ENCODE data around the gene TTC27.

The TTC27 gene

DNA sequence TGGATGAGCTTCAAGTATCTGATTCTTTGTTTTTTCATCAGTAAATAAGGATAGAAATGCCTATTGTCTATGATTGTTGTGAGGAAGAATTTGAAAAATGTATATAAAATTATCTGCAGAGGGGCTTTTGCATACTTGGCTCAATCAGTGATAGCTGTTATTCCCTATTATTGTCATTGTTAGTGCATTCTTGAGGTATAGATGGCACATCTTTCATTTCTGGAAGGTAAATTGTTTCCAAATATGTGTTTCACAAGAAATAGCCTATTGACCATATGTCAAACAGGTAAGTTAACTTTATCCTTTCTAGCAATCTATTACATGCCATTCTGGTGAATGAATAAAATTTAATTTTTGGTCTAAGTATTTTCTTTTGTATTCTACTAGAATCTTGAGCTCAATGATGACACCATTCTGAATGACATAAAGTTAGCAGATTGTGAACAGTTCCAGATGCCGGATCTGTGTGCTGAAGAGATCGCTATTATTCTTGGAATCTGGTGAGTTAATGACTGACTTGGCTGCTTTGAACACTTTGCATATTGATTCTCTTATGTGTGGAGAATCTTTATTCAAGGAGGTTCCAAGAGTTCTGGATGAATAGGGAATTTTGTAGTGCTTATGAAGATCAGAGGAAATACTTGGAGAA, 44.2 kb downstream of the TTC27 start:
- no peak for DNase-seq

DNA sequence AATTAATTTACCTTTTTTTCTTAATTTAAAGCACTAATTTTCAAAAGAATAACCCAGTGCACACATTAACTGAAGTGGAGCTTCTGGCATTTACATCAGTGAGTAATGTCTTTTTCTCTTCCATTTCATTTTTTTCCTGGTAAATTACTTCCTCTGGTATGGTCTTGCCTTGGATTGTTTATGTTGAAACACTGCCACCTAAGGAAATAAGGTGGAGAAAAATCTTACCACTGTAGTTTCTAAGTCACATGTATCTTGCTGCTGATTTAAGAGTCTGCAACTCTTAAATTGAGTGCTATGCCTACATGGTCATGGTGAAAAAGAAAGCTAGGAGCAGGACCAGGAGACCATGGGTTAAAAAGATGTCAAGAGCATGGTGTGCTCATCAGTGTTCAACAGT, 51.0 kb downstream of the TTC27 start:
- no peak for DNase-seq

DNA sequence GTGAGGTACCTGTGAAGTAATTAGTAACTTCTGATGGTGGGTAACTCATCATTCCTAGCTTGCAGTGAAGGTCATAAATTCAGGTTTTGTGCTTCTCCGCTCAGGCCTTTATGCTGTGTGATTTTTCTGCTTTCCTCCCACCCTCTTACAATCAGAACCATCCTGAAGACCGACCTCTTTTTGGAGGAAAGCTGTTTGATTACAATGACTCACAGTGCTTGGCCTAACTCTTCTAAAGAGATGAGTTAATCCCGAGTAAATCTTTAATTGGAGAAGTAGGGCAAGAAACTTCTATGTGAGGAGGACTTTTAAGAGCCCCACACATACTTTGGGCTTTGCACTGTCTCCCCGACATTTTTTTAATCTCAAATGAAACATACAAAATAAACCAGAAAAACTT, 53.1 kb downstream of the TTC27 start:
- DNase-seq = no peak

DNA sequence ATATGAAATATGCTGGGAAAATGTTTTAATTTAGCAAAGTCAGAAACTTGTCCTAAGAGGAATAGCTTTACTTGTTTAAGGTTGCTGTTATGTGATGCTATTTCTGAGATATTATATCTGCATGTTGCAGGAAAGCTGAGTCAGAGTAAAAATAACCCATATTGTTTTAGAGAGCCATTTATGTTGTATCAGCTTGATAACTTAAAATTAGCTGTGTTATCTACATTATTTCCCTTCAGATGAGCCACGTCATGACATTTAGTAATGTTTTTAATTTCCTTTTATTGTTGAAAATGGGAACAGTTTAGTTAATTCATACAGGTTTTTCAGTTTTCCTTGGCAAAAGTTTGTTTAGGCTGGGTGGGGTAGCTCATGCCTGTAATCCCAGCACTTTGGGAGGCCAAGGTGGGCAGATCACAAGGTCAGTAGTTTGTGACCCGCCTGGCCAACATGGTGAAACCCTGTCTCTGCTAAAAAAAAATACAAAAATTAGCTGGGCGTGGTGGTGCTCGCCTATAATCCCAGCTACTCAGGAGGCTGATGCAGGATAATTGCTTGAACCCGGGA, 55.8 kb downstream of the TTC27 start:
- DNase-seq = no peak

DNA sequence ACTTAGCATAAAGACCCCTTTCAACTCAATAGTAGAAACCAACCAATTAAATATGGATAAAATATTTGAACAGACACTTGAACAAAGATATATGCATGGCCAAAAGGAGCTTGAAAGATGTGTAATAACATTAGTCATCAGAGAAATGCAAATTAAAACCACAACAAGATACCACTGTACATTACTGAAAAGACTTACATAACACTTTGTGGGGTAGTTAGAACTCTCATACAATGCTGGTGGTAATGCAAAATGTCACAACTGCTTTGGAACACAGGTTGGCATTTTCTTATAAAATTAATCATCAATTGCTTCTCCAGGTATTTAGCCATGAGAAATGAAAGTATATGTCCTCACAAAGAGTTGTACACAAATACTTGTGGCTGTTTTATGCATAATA, 60.7 kb downstream of the TTC27 start:
- DNase-seq = no peak

DNA sequence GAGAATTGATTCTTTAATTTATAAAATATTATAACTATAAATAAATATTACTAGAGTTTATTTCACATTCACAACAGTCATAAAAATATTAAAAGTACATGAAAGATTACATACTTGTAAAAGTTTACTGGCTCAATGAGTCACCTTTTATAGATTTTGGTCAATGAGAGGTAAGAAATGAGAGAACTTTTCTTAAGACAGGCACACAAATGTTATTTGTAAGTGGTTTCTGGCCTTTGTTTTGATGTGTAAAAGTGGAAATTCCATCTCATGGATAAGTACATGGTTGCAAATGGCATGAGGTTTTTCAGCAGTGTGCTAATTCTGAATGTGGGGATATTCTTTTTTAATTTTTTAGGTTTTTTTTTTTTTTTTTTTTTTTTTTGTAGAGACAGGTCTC, 63.8 kb downstream of the TTC27 start:
- DNase-seq = no peak

DNA sequence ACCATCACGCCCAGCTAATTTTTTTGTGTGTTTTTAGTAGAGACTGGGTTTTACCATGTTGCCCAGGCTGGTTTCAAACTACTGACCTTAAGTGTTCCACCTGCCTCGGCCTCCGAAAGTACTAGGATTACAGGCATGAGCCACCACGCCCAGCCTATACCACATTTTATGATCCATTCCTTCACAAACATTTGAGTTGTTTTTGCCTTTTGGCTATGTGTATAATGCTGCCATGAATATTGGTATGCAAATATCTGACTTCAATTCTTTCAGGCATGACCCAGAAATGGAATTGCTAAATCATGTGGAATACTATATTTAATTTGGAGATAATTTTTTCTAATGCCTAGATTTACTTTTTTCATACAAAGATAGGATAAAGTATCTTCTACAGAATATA, 68.6 kb downstream of the TTC27 start:
- DNase-seq = no peak

DNA sequence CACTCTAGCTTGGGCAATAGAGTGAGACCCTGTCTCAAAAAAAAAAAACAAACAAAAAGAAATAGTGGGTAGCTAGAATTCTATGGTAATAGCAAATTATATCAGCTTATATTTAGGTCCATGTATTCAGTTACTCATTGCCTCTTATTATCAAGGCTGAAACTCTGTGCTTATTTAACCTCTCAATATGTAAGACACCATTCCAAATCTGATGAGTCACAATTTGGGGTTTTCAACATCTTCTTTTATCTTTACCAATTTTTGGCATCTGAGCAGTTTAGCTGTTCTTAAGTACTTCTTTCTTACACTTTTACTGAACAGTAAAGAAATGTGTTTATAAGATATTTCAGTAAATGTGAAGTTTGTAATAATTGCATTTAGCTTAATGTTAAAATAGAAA, 69.3 kb downstream of the TTC27 start:
- no peak for DNase-seq

DNA sequence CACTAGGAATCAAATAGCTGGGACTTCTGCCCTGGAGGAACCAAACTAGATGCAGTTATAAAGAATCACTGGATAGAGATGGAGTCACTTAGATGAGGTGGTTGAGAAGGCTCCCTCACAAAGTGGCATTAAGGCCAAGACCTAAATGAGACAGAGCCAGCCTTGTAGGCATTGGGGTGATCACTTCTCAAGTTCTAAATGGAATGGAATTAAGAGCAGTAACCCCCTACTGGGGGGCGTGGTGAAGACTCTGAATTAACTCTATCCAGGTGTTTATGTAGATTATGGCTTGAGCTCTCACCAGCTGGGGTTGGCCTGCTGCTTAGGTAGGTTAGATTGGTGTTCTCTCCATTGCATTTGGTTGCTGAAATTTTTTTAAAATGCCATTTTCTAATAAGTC, 71.3 kb downstream of the TTC27 start:
- DNase-seq = no peak

DNA sequence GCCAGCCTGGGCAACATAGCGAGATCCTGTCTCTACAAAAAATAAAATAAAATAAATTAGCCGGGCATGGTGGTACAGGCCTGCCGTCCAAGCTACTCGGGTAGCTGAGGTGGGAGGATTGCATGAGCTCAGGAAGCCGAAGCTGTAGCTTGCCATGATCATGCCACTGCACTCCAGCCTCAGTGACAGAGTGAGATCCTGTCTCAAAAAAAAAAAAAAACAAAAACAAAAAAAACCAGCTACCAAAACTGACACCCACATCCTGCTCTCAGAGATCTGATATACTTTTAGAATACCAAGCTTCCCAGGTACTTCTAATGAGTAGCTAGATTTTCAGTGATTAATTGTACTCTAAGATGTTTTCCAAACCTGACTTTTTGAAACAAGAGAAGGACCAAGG, 74.0 kb downstream of the TTC27 start:
- DNase-seq = no peak

DNA sequence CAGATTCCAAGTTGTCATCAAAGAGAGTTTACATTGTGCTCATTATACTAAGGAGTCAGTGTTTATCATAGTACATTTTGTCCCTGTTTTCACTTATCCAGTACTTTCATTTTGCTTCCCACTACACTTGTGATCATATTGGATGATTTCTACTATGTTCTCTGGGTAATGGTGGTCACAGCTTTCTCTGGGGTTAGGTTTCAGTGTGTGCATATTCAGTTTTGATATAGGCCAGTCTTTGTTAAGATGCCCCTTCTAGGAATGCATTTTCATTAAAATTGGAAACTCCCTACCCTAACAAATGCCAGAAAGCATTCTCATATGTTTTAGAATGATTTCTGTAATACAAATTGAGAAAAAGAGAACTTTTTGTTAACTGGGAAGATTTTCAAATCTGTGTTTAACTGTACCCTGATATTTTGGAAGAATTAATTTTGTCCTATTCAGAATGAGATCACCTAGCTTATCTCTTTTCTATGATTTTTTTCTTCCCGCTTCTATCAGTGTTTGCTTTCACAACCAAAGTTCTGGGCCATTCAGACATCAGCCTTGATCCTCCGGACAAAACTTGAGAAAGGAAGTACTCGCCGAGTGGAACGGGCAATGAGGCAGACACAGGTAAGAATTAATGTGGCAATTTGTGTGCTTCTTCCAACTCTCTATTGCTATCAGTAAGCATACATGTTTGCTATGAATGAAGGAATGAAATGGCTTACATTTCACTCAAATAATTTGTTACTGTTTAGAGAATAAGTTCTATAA, 74.6 kb downstream of the TTC27 start:
- DNase-seq = no peak

DNA sequence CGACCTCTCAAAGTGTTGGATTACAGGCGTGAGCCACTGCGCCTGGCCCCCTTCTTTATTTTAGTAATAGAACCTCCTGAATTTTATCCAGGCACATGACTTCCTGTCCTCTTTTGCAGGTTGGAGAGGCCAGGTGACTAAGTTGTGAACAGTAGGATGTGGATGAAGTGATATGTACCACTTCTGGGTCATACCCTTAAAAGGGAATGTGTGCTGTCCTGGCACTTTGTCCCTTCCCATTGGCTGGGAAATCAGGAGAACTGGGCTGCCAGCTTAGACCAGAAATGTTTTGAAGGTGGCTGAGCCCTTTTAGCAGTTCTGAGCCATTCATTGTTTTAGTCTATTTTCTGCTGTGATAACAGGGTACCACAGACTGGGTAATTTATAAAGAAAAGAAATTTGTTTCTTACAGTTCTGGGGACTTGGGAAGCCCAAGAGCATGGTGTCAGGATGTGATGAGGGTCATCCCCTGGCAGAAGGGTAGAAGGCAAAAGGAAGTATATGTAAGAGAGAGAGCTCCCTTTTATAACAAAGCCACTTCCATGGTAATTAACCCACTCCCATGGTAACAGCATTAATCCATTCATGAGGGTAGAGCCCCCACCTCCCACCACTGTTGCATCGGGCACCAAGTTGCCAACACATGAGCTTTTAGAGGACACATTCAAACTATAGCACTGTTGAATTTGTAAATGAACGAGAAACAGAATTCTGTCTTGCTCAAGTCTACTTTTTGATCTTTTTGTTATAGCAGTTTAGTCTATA, 79.1 kb downstream of the TTC27 start:
- no peak for DNase-seq

DNA sequence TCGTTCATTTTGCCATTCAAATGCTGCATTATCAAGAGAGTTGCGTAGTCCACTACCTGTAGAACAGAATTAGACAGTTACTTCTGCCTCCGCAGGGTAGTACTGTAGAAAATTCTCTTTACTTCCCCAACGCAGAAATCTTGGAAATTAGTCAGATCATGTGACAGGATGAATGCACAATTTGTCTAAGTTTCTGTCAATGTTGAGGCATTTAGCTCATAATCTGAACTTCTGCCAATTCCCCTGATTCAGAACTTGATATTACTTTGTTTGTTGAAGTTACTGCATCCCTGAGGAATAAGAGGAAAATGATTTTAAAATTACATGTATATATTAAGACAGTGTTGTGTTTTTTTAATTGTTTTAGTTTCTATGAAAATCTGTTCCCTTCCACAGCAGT, 83.4 kb downstream of the TTC27 start:
- DNase-seq = no peak

DNA sequence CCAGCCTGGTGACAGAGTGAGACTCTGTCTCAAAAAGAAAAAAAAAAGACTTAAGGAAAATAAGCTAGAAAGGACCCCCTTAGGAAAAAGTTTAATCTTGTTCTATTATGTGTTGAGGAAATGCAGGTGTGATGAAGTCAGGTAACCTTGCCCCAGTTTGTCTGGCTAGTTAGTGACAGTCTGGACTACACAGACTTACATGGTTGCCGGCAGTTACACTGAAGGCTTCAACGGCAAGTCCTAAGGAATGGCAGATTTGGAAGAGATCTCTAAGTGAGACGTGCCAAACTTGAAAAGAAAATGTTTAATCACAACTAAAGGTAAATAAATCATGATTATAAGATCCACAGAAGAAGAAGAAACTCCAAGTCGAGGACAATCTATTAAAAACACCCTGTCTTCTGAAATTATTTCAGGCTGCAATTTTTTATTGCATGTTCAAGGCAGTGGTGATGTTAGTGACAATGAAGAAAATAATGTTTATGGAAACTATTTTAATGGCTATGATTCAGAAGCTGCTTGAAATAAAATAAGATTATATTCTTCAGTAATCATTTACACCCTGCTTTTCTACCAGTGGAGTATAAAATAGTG, 84.2 kb downstream of the TTC27 start:
- no peak for DNase-seq

DNA sequence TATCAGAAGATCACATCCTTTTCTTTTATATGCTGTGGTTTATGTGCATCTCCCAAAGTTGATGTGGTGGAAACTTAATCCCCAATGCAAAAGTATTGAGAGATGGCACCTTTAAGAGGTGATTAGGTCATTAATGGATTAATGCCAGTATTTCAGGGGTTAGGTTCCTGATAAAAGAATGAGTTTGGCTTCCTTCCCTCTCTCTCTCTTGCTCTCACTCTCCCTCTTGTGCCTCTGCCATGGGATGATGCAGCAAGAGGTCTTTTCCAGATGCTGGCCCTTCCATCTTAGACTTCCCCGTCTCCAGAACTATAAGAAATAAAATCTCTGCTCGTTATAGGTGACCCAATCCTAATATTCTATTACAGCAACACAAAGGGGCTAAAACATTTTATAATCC, 85.0 kb downstream of the TTC27 start:
- no peak for DNase-seq

DNA sequence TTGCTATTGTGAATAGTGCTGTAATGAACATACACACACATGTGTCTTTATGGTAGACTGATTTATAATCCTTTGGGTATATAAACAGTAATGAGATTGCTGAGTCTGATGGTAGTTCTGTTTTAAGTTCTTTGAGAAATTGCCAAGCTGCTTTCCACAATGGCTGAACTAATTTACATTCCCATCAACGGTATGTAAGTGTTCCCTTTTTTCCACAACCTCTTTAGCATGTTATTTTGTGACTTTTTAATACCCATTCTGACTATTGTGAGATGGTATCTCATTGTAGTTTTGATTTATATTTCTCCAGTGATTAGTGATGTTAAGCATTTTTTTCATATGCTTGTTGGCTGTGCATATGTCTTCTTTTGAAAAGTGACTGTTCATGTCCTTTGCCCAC, 86.7 kb downstream of the TTC27 start:
- no peak for DNase-seq

DNA sequence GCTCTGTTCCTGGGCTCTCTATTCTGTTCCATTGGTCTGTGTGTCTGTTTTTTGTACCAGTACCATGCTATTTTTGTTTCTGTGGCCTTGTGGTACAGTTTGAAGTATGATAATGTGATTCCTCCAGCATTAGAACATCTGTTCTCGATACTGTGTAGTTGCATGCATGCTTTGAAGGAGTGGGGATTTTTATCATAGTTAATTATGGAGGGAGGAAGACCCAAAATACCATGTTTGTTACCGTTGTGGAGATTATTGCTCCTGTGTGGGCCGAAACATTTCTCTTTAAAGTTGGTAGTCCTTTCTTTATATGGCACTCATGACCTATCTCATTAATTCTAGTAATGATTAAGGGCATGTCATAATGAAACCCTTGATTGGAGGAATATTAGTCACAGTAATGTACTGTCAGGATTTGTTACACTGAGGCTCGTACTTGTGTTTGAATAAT, 87.6 kb downstream of the TTC27 start:
- DNase-seq = no peak

DNA sequence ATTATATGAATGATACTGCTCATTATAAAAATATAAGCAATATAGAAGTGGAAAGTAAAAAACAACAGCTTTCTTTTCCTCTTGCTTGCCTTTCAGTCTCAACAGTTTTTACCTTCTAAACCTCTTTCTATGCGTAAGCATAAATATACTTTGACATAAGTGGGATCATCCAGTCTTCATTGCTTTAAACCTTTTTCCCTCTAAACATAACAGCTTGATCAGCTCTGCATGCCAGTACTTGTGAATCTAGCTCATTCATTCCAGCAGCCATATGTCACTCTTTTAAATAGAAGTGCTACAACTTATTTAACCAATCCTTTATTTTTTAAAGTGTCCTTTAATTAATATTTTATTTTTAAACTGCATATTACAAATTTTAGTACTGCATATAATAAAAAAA, 88.1 kb downstream of the TTC27 start:
- no peak for DNase-seq

DNA sequence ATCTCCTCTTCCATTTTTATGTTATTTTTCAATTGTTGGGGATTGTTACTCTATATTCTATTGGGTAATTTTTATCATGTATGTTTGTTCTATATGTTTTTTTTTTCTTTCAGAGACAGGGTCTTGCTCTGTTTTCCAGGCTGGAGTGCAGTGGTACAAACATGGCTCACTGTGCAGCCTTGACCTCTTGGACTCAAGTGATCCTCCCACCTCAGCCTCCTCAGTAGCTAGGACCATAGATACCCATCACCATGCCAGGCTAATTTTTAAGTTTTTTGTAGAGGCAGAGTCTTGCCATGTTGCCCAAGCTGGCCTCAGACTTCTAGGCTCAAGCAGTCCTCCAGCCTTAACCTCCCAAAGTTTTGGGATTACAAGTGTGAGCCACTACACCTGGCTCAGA, 88.7 kb downstream of the TTC27 start:
- no peak for DNase-seq

DNA sequence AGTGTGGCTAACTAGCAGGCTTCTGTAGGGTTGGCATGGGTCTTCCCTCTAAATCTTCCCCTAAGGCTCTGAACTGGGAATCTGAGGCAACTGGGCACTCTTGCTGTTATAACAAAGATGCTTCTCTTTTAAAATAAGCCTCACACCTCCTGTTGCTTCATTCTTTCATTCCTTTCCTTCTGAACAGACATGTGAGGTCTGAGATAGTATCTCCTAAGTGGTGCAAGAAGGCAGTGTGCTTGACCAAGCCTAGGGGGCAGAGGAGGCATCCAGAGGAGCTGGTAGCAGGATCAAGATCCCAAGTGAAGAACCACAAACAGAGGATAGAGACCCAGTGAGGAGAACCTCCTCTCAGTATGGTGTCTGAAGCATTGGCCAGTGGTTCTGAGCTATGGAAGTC, 90.9 kb downstream of the TTC27 start:
- no peak for DNase-seq

DNA sequence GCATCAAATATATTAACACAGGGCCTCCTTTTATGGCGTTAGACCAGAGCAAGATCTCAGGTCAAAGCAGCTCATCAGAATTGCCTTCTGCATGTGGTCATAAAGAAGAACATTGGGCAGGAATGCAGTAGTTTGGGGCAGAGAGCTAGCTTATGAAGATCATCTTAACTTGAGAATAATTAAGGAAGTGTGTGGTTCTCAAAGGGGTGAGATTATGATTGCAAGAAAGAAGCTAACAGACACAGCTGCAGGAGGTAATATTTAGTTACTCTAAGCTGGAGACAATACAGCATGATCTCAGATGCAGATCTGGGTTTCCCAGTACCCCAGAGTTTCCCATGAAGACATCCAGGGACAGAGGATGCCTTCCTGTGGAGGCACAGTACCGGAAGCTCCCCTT, 91.6 kb downstream of the TTC27 start:
- DNase-seq = no peak

DNA sequence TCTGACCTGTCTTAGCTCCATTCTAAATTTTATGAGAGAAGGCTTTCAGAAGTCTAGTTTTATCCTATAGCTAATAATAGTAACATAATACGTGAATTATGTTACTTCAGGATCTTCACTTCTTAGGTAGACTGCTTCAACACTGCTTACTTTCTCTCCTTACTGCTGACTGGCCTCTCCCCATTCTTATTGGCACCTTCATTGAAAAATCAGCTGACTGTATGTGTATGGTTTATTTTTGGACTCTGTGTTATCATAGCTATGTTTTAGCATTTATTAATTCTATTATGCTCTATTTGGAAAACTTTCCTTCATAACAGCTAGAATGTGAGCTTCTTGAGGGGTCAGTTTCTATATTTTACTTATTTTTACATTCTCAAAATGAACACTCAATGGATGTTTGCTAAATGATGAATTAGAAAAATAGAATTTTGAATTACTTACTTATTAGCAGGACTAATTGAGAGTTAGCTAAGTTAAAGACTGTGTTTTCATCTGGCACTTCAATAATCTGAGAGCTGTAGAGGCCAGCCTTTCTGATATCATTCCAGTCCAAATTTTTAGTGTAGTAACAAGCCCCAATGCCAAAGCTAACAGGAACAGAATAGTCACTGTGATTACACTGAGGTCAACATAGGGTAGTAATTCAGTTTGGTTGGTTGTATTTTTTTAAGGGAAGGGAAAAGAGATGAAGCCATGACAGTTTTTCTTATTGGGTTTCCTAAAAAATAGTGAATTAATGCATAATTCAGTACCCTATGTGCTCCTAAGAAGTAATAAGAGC, 92.3 kb downstream of the TTC27 start:
- DNase-seq = no peak

DNA sequence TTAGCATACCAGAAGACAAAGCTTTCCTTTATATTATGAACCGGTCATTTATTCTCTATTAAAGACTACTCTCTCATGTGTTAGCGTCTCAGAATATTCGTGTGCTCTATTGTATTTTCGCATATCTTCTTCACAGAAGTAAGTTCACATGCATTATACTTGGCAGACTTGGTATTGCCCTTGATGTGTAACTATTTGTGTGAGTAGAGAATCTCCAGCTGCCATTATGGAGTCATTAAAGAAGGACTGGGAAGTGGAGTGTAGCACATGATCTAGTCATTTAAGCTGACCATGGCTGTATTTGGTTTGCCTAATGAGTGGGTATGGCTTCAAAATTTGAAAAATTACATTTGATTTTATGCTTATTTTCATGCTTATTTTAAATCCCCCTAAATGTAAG, 92.9 kb downstream of the TTC27 start:
- DNase-seq = no peak

Data from DMS79 treated with DMSO at 0.1 percent for 48 hours (cell line).